ENCODE data around the gene MEIG1.
"Not testable (repeated sequence)": the region's sequence is repeated elsewhere in the genome, so short reads cannot be mapped to it uniquely, and the experiment has no call there.

- TF ChIP-seq, protein P1, sequence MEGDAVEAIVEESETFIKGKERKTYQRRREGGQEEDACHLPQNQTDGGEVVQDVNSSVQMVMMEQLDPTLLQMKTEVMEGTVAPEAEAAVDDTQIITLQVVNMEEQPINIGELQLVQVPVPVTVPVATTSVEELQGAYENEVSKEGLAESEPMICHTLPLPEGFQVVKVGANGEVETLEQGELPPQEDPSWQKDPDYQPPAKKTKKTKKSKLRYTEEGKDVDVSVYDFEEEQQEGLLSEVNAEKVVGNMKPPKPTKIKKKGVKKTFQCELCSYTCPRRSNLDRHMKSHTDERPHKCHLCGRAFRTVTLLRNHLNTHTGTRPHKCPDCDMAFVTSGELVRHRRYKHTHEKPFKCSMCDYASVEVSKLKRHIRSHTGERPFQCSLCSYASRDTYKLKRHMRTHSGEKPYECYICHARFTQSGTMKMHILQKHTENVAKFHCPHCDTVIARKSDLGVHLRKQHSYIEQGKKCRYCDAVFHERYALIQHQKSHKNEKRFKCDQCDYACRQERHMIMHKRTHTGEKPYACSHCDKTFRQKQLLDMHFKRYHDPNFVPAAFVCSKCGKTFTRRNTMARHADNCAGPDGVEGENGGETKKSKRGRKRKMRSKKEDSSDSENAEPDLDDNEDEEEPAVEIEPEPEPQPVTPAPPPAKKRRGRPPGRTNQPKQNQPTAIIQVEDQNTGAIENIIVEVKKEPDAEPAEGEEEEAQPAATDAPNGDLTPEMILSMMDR (conservative IDR thresholded peaks at IDR 0.05; ENCODE audit: low read length): not testable (repeated sequence)
- not testable (repeated sequence) for TF ChIP-seq EZH2phosphoT487 (IDR thresholded peaks at IDR 0.05; ENCODE audit: borderline replicate concordance)
Observed at GRCh38 chr10:14974153-14974998, 15.2 kb downstream of the MEIG1 start.
